Ramos (cell line): ENCODE results near the gene BNC1.
"Not testable (repeated sequence)": the region's sequence is repeated elsewhere in the genome, so short reads cannot be mapped to it uniquely, and the experiment has no call there.

Source experiments
- in situ Hi-C: fragments of 300-500 bp; cut with MboI; formaldehyde crosslinking; loops from one replicate; pipeline ENCODE4 v1.14.3; 2022; ENCODE audit warnings: low sequenced_read_pairs; ENCODE audit not compliant: unreplicated experiment

The BNC1 gene

GRCh38 chr15:83295417-83295816 is 11.0 kb upstream of the BNC1 start:
- in situ Hi-C loops: no loop called here

GRCh38 chr15:83293201-83293600 is 8.7 kb upstream of the BNC1 start:
- in situ Hi-C loops: no loop called here

GRCh38 chr15:83292317-83292716 is 7.9 kb upstream of the BNC1 start:
- in situ Hi-C loops: no loop called here

GRCh38 chr15:83290236-83290635 is 5.8 kb upstream of the BNC1 start:
- in situ Hi-C loops: no loop called here

- in situ Hi-C loops: no loop called here
These were observed 4.7 kb upstream of the BNC1 start for GRCh38 chr15:83289160-83289559.

GRCh38 chr15:83288381-83288801 is 3.9 kb upstream of the BNC1 start:
- in situ Hi-C loops: no loop called here

- in situ Hi-C loops: no loop called here
These were observed 3.1 kb upstream of the BNC1 start for GRCh38 chr15:83287541-83288027.

GRCh38 chr15:83285979-83286553 is 1.6 kb upstream of the BNC1 start:
- in situ Hi-C loops: no loop called here

- in situ Hi-C loops: no loop called here
These were observed 967 bp upstream of the BNC1 start for GRCh38 chr15:83285284-83285978.

- in situ Hi-C loops: no loop called here
These were observed 478 bp downstream of the BNC1 start for GRCh38 chr15:83283813-83284558.

GRCh38 chr15:83283138-83283812 is 1.2 kb downstream of the BNC1 start:
- in situ Hi-C loops: no loop called here

GRCh38 chr15:83282776-83283137 is 1.7 kb downstream of the BNC1 start:
- in situ Hi-C loops: no loop called here

- in situ Hi-C loops: no loop called here
These were observed 2.3 kb downstream of the BNC1 start for GRCh38 chr15:83282141-83282540.

- in situ Hi-C loops: no loop called here
These were observed 6.3 kb downstream of the BNC1 start for GRCh38 chr15:83278191-83278590.

GRCh38 chr15:83276661-83277060 is 7.8 kb downstream of the BNC1 start:
- in situ Hi-C loops: no loop called here

- in situ Hi-C loops: no loop called here
These were observed 9.1 kb downstream of the BNC1 start for GRCh38 chr15:83275412-83275811.

- in situ Hi-C loops: no loop called here
These were observed 14.3 kb downstream of the BNC1 start for GRCh38 chr15:83270176-83270575.

- in situ Hi-C loops: no loop called here
These were observed 16.3 kb downstream of the BNC1 start for GRCh38 chr15:83268147-83268546.

GRCh38 chr15:83262594-83263315 is 21.7 kb downstream of the BNC1 start:
- in situ Hi-C loops: no loop called here

GRCh38 chr15:83262181-83262580 is 22.3 kb downstream of the BNC1 start:
- in situ Hi-C loops: not testable (repeated sequence)
